ENCODE measurements around the gene CDC42. TPM values are rescaled to one million over a fixed set of nuclear protein-coding genes. Genes with fewer than 3 reads are reported as not detected.
A peak's percentile ranks its signal among the peaks of the same experiment; 100 is the strongest.
"Not testable (repeated sequence)": the region's sequence is repeated elsewhere in the genome, so short reads cannot be mapped to it uniquely, and the experiment has no call there.

Gene CDC42
- total RNA-seq (2013) = 780 TPM
- polyA plus RNA-seq (100 to 1,000 TPM; 210 to 731 (median 606) TPM), polyA minus RNA-seq (136 and 313 TPM in 2 replicates), total RNA-seq (29.1 to 172 (median 86.3) reads per million in 11 experiments)

DNA sequence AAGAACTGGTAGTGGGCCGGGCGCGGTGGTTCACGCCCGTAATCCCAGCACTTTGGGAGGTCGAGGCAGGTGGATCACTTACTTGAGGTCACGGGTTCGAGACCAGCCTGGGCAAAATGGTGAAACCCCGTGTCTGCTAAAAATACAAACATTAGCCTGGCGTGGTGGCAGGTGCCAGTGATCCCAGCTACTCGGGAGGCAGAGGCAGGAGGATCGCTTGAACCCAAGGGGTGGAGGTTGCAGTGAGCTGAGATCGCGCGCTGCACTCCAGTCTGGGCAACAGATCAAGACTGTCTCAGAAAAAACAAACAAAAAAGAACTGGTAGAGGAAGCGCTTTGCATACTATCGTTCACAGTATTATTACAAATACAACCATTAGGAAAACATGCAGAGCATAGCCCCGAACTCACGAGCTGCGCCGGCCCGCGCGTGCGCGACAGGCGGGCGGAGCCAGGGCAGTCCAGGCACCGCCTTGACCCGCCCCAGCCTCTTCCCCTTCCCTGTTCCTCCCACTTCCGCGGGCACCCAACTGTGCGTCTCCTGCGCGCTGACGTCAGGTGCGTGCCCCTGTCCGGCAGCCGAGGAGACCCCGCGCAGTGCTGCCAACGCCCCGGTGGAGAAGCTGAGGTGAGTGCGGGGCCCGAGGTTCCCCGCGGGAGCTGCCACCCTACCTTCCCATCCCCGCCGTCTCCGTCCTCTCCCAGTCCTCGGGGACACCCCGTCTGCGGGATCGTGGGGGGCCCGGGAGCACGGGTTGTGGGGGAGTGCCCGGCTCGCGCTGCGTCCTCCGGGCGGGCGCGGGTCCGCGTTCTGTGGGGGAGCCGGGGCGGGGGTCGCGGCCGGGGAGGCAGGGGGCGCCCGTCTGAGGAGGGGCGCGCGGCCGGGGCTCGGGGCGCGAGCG is at the start of gene CDC42:
Gene CDC42 (plus strand): TSS at position 595 of the 902 bp plus-strand sequence. CDS start 25,770 bp downstream, outside the sequence.
- Mint-ChIP-seq H3K4me1 (peaks cover 65% of the 10 kb centered on the region), H3K4me3 (peak within 1 kb of the TSS; percentile 91 to 96), H3K36me3 (peaks cover 14 to 29% of the 10 kb centered on the region in 2 donors), H3K27me3 (ENCODE audit: low read depth in 3 of 3) (peaks cover 0 to 8% (median 0%) of the 10 kb centered on the region in 3 donors), H3K27ac (peak within 1 kb of the TSS; percentile 93 to 98 (median 95)), H3K9me3 (peaks cover 0 to 2% (median 0%) of the 10 kb centered on the region in 7 donors)
- H3K4me2 ChIP-seq (replicated peaks; ENCODE audit: extremely low read depth, low read length, poor library complexity, severe bottlenecking) = peak within 1 kb of the TSS; percentile 76
- H3K79me2 ChIP-seq (ENCODE audit: insufficient read depth, low read length) = peaks cover 56% of the 10 kb centered on the region
- TF ChIP-seq, protein P1, sequence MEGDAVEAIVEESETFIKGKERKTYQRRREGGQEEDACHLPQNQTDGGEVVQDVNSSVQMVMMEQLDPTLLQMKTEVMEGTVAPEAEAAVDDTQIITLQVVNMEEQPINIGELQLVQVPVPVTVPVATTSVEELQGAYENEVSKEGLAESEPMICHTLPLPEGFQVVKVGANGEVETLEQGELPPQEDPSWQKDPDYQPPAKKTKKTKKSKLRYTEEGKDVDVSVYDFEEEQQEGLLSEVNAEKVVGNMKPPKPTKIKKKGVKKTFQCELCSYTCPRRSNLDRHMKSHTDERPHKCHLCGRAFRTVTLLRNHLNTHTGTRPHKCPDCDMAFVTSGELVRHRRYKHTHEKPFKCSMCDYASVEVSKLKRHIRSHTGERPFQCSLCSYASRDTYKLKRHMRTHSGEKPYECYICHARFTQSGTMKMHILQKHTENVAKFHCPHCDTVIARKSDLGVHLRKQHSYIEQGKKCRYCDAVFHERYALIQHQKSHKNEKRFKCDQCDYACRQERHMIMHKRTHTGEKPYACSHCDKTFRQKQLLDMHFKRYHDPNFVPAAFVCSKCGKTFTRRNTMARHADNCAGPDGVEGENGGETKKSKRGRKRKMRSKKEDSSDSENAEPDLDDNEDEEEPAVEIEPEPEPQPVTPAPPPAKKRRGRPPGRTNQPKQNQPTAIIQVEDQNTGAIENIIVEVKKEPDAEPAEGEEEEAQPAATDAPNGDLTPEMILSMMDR (IDR thresholded peaks at IDR 0.05) = no peak
- H3K27ac ChIP-seq (ENCODE audit: low read depth in 1 of 2, low read length in 2 of 2) = peak within 1 kb of the TSS; percentile 92 to 95
- H3K27me3 ChIP-seq (ENCODE audit: control insufficient read depth in 2 of 2, insufficient read depth in 2 of 2, low read length in 2 of 2) = no peaks in the 10 kb centered on the region
- 17% methylated on average over 58 of the region's 81 CpGs for WGBS (ENCODE audit: insufficient coverage)
- peak within 1 kb of the TSS; percentile 88 to 99 (median 99) for H3K4me3 ChIP-seq (replicated peaks in 1 of 3; ENCODE audit: low read depth in 2 of 3, low read length in 3 of 3)
- H4K20me1 ChIP-seq (ENCODE audit: insufficient read depth, low read length) = peaks cover 39% of the 10 kb centered on the region
- intact Hi-C loops (cut with micrococcal nuclease) = loop anchor here in 1 of 2 donors (5.0 kb wide), 1 partner anchor 35 kb away; no protein-coding TSS in a partner anchor
- peak within 1 kb of the TSS; percentile 100 for H3K9ac ChIP-seq (ENCODE audit: insufficient read depth, low read length, poor library complexity, severe bottlenecking)
- peaks cover 2 to 15% of the 10 kb centered on the region in 2 donors for H3K36me3 ChIP-seq (replicated peaks in 1 of 2; ENCODE audit: control insufficient read depth in 1 of 2, insufficient read depth in 2 of 2, low read length in 2 of 2)
- H3K9me3 ChIP-seq (replicated peaks in 1 of 2; ENCODE audit: control insufficient read depth in 1 of 2, insufficient read depth in 1 of 2, low read length in 2 of 2) = no peaks in the 10 kb centered on the region
- no peak within 1 kb of the TSS for H2AFZ ChIP-seq (ENCODE audit: insufficient read depth, low read depth, low read length, poor library complexity, severe bottlenecking)
- DNase-seq = peak; percentile 94 to 97 (median 96)
- H3K4me1 ChIP-seq (ENCODE audit: control insufficient read depth in 1 of 2, insufficient read depth in 2 of 2, low read length in 2 of 2) = peaks cover 69 to 73% of the 10 kb centered on the region in 2 donors

DNA sequence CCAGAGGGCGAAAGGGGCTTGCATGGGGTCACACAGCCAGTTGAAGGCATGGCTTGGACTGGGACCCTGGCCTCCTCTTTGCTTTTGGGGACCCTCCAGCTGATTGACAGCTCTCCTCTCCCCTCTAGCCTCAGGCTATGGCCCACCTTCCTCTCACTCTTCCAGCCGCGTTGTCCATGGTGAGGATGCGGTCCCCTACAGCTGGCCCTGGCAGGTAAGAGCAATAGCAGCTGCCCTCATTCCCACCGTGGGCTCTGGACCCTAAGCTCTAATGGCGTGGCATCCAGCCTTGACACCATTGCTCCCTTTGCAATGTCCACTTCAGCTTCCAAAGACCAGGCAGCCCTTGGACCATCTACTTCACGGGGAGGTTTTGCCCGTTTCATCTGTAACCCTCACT is 49.6 kb upstream of the CDC42 start:
- H3K36me3 Mint-ChIP-seq; H3K4me1 Mint-ChIP-seq; H4K20me1 ChIP-seq (ENCODE audit: insufficient read depth, low read length); H3K9me3 Mint-ChIP-seq; H3K36me3 ChIP-seq (replicated peaks in 1 of 2; ENCODE audit: control insufficient read depth in 1 of 2, insufficient read depth in 2 of 2, low read length in 2 of 2); H3K9ac ChIP-seq (ENCODE audit: insufficient read depth, low read length, poor library complexity, severe bottlenecking); H3K9me3 ChIP-seq (replicated peaks in 1 of 2; ENCODE audit: control insufficient read depth in 1 of 2, insufficient read depth in 1 of 2, low read length in 2 of 2); H3K79me2 ChIP-seq (ENCODE audit: insufficient read depth, low read length); H3K4me3 Mint-ChIP-seq; H3K27me3 Mint-ChIP-seq (ENCODE audit: low read depth in 3 of 3); DNase-seq; H2AFZ ChIP-seq (ENCODE audit: insufficient read depth, low read depth, low read length, poor library complexity, severe bottlenecking); H3K4me1 ChIP-seq (ENCODE audit: control insufficient read depth in 1 of 2, insufficient read depth in 2 of 2, low read length in 2 of 2); H3K27ac ChIP-seq (ENCODE audit: low read depth in 1 of 2, low read length in 2 of 2); H3K4me2 ChIP-seq (replicated peaks; ENCODE audit: extremely low read depth, low read length, poor library complexity, severe bottlenecking); H3K27me3 ChIP-seq (ENCODE audit: control insufficient read depth in 2 of 2, insufficient read depth in 2 of 2, low read length in 2 of 2); intact Hi-C loops (cut with micrococcal nuclease); H3K27ac Mint-ChIP-seq; H3K4me3 ChIP-seq (replicated peaks in 1 of 3; ENCODE audit: low read depth in 2 of 3, low read length in 3 of 3): not testable (repeated sequence)
- 97% methylated on average over 3 of the region's 8 CpGs for WGBS (ENCODE audit: insufficient coverage)

DNA sequence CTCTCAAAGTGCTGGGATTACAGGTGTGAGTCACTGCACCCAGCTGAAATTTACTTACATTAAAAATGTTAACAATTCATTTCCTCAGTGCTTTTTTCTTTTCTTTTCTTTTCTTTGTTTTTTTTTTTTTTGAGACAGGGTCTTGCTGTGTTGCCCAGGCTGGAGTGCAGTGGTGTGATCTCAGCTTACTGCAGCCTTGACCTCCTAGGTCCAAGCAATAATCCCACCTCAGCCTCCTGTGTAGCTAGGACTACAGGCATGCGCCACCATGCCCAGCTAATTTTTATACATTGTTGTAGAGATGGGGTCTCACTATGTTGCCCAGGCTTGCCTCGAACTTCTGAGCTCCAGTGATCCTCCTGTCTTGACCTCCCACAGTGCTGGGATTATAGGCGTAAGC is 48.5 kb upstream of the CDC42 start:
- H3K27ac ChIP-seq (ENCODE audit: low read depth in 1 of 2, low read length in 2 of 2); intact Hi-C loops (cut with micrococcal nuclease): not testable (repeated sequence)

More for the DNA sequence above, 48.5 kb upstream of the CDC42 start:
- H3K9me3 ChIP-seq (replicated peaks in 1 of 2; ENCODE audit: control insufficient read depth in 1 of 2, insufficient read depth in 1 of 2, low read length in 2 of 2); H3K4me1 Mint-ChIP-seq; H3K9ac ChIP-seq (ENCODE audit: insufficient read depth, low read length, poor library complexity, severe bottlenecking); H3K79me2 ChIP-seq (ENCODE audit: insufficient read depth, low read length); H3K27ac Mint-ChIP-seq; DNase-seq; H3K36me3 ChIP-seq (replicated peaks in 1 of 2; ENCODE audit: control insufficient read depth in 1 of 2, insufficient read depth in 2 of 2, low read length in 2 of 2); H2AFZ ChIP-seq (ENCODE audit: insufficient read depth, low read depth, low read length, poor library complexity, severe bottlenecking); H3K27me3 Mint-ChIP-seq (ENCODE audit: low read depth in 3 of 3); H3K36me3 Mint-ChIP-seq; H3K9me3 Mint-ChIP-seq; H3K4me2 ChIP-seq (replicated peaks; ENCODE audit: extremely low read depth, low read length, poor library complexity, severe bottlenecking); H3K4me3 Mint-ChIP-seq; H4K20me1 ChIP-seq (ENCODE audit: insufficient read depth, low read length); H3K4me1 ChIP-seq (ENCODE audit: control insufficient read depth in 1 of 2, insufficient read depth in 2 of 2, low read length in 2 of 2); H3K27me3 ChIP-seq (ENCODE audit: control insufficient read depth in 2 of 2, insufficient read depth in 2 of 2, low read length in 2 of 2); H3K4me3 ChIP-seq (replicated peaks in 1 of 3; ENCODE audit: low read depth in 2 of 3, low read length in 3 of 3): not testable (repeated sequence)
- no CpG with 5 or more reads among the region's 3 CpGs for WGBS (ENCODE audit: insufficient coverage)
